HuH-7.5 (cell line): ENCODE measurements around the gene PTPN20.
A peak's percentile ranks its signal among the peaks of the same experiment; 100 is the strongest.

Experiments
- DNase-seq: peaks from one replicate; pipeline ENCODE4 v3.0.0; 2011; ENCODE audit warnings: low spot score

The PTPN20 gene

DNA sequence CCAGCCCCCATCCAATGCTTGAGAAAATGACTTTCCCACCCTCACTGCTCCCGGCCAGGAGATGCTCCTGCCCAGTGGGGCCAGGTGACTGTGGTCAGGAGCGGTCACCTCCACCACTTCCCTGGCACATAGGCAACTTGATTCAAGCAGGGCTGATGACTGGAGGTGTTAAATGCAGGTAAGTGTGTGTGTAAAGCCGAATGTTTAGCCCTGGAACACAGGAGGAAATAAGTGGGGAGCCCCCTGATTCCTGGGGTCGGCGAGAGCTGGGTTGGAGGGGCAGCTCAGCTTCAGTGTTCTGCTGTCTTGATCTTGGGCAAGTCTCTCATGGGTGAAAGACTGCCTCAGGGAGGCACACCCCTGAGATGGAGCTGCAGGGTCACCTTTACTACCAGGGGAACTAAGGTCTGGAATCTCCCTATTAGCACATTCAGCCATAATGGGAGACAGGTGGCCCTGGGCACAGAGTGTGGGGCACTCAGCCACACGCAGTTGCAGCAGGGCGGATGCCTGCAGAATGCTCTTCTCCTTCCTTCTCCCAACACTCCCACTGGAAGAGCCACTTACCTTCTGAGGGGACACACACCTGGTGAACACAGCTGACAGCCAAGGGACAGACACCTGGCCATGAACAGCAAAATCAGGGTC lies 124.1 kb downstream of the PTPN20 start:
- no peak for DNase-seq

DNA sequence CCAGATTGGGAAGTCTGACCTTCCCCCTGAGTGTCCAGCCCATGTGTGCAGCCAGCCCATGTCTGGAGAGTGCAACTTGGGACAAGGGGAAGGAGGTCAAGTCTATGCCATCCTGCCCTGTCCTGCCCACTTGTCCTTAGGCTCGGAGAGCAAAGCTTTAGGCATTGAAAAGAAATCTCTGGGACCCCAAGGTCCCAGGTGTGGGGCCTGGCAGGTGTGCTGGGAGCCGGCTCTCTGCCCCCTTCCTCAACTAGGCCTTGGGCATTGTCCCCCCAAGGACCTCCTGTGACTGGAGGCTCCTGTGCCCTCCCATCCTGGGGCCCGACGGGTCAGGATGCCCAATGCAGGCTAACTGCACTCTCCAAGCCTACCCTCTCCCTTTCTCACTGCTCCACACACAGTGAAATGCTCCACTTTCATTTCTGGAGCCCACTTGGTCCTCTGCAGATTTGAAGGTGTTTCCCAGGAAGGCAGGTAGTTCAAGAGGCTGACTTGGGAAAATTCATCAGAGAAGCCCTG lies 124.7 kb downstream of the PTPN20 start:
- no peak for DNase-seq

DNA sequence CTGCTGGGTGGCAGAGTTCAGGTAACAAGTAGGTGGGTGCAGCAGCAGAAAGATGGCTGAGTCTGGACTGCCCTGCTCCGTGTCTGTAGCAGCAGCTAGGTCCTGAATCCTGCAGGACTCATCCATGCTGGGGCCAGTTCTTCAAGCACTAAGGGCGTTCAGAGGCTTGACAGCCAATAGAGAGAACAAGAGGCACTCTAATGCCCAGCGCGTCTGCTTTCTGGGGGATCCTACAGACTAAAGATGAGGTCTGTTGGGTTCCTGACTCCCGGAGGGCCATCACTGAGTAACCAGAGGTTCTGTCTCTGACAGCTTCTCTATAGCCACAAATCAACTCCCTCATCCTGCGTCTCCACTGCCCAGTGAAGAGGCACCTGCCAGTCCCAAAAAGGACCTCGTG lies 125.5 kb downstream of the PTPN20 start:
- no peak for DNase-seq

DNA sequence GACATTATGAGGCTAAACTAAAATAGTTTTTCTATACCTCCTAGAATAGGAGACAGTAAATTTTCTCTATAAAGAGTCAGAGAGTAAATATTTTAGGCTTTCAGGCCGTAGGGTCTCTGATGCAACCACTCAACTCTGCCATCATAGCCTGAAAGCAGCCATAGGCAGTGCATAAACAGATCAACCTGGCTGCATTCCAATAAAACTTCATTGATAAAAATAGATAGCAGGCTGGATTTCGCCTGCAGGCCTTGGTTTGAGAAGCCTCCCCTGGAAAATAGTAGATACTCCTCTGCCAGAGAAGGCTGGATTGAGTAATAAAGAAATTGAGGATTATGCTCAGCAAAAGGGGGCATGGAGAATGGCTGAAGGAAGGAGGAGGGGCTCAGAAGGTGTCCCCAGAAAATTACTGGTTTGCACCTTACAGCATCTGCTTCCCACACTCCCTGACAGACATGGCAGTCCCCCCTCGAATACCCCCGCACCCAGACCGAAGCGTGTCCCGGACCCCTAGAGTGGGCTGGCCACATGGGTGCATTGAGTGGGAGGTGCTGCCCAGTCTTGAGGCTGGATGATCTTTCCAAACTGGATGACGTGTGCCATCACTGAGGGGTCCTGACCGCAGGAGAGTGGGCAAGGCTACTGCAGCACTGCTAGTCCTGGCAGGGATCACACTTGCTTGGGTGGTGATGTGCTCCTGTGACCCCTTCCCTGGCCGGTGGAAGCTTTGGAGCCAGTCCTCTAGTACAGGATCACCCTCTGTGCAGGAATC lies 126.6 kb downstream of the PTPN20 start:
- no peak for DNase-seq

GRCh38 chr10:47038881-47039561 lies 127.8 kb downstream of the PTPN20 start:
- no peak for DNase-seq

DNA sequence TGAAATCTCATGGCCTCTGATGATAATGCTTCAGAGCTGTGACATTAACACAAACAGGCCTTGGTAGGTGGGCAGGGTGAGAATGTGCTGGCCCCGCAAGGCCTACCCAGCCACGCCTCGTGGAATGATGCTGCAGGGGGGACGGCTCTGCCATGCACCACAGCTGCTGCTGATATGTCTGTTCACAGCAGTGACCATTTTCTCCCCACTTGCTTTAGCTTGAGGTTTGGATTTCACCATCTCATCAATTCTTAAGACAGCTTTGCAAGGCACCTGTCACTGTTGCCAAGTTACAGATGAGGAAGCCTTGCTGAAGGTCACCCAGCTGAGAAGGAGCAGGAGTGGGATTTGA lies 128.3 kb downstream of the PTPN20 start:
- DNase-seq = no peak

DNA sequence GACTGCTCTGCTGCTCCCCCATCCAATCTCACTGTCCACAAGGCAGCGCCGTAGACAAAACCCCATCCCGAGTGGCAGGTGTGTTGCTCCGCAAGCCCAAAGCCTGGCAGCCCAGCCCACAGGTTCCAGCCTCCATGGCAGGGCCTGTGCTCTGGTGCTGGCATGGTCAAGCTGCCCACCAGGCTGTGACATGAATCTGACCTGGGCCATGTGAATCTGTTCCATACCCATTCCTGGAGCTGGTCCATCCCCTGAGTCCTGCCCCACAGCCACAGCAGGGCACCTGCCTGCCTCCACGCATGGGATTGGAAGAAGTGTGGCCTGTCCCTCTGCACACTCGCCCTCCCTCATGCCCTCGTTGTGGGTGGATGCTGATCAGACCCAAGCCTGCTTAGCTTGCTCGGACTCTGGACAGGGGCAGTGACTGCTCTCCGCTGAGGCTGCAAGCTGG lies 128.8 kb downstream of the PTPN20 start:
- no peak for DNase-seq

DNA sequence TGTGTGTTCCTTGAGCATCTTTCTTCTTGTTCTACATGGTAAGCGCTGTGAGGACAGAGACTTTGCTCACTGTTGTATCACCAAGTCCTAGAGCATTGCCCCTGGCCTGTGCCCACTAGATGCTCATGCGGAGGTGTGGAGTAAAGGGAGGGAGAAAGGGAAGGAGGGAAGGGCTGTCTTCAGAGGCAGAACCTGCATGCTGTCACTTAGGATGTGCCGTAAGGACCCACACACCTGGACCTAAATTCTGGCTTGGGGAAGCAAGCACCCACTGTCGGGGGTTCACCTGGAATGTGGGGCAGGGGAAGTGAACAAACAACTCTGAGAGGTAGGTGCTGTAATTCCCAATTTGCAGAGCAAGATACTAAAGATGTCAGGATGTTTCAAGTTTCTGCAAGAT lies 129.5 kb downstream of the PTPN20 start:
- DNase-seq = no peak

DNA sequence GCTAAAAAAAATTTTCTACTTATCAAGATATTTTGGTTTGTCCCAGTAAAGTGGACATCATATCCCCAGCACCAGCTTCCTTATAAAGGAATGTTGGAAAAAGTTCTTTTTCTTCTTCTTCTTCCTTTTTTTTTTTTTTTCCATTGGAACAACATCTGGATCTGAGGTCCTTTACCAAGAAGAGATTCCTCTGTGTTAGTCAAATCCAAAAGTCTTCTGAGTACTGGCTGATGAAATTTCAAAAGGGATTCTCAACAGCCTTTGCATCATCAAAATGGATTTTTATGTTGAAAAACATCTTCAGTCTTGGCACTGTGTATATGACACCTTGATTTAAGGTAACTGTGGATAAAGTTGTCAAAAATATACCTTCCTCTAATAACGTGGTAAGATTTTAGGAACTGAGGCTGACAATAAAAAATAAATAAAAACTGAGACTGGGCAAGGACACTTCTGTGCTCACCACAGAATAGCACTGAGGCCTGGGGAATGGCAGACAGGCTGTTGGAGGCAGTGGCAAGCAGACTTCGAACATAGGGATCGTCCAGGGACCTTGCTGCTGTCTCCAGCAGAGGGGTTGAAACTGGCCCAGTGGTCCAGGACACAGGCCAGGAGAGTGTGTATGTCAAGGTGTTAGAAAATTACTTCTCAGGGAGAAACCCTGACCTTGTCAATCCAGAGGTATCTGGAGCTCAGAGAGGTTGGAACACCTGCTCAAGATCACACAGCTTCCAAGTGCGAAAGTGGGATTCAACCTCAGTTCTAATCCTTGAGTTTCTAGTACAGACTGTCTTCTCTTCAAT lies 130.4 kb downstream of the PTPN20 start:
- DNase-seq = no peak

DNA sequence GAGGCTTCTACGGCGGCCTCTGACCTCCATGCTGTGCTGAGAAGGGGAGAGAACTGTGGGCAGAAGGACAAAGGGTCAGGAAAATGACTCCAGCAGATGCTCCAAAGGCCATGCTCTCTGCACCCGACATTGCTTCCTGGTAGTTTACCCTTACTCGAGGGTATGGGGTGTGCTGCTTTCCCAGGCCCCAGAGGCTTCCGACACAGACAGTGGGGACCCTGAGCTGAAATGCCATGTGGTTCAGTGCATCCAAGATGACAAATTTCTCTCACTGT lies 130.9 kb downstream of the PTPN20 start:
- DNase-seq = no peak

- no peak for DNase-seq
Observed at GRCh38 chr10:47042780-47043750, 131.8 kb downstream of the PTPN20 start.

DNA sequence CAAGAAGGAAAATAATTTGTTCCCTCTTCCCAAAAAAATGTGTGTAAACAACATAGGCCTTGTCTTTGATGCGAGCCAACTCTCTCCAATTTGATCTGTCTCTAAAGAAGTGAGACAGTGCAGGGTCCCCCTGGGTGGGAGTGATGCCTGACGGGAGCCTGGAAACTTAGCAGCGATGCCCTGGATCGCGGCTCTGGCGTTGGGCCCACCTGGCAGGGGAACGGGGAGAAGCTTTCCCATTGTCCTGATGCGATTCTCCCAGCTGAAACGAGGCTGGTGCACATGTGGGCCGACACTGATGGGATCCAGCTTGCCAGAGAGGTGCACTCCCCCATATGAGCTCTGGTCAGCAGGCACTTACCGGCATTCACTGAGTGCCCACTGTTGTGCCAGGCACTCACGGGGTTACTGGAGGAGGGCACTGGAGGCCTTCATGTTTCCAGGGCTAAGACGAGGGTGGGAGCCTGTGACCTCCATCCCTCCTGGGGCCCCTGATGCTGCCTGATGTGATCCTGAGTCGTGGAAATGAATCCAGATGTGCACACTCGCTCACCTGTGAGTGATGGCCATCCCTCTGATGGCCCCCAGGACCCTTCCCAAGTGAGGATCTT lies 132.8 kb downstream of the PTPN20 start:
- DNase-seq = no peak

- no peak for DNase-seq
Observed at GRCh38 chr10:47044741-47045140, 133.5 kb downstream of the PTPN20 start.

GRCh38 chr10:47045331-47045861 lies 134.2 kb downstream of the PTPN20 start:
- no peak for DNase-seq

DNA sequence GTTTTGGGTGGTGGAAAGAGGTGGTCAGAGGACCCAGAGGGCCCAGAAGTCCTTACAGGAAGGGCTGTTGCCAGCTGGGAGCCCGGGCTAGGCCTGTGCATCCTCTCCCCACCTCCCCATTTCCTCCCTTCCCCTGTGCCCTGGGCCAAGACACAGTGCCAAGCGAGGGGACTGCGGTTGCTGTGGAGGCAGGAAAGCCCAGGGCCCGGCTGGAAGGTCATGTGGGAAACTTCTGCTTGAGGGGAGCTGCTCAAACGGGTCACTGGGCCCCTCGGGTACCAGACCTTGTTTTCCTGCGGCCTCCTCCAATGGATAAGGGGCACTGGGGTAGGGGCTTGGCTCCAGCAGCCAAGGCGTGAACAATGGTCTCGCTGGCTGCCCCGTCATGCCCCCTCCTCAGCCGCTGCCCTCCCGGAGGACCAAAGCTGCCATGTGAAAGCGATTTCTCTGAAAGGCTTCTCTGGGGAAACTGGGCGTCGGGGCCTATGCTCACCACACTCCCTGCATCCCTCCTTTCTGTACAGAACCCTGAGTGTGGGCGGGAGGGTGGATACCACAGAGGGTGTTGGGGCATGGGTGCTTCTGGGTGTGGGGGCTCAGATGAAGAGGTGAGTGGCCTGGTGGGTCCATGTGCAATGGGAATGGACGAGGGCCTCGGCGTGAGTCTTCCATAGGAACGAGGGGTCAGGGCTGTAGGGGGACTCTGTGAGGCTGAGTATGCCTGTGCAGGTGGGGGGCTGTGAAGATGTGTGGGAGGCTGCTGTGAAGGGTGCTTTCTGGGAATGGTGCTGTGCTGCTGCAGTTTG lies 135.3 kb downstream of the PTPN20 start:
- DNase-seq = no peak

GRCh38 chr10:47047127-47047504 lies 135.9 kb downstream of the PTPN20 start:
- no peak for DNase-seq

GRCh38 chr10:47047577-47048525 lies 136.6 kb downstream of the PTPN20 start:
- DNase-seq = peak; percentile 51

DNA sequence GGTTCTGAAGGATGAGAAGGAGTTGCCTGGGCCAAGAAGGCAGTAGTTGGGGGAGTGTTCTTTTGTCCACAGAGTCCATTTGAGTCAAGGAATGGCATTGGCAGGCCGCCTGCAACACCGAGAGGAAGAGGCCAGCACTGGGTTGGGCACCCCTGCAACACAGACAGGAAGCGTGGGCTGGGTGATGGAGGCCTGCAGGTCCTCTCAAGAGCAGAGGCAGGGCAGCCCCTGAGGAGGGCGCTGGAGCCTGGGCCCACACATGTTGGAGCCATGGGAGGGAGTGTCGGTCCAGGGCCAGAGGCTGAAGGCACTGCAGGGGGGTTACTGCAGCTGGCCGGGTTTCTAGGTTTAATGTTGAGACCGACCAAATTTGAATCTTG lies 137.3 kb downstream of the PTPN20 start:
- DNase-seq = no peak
